H1 (cell line): ENCODE results near the gene STAMBPL1. TPM values are rescaled to one million over a fixed set of nuclear protein-coding genes. Genes with fewer than 3 reads are reported as not detected.

Experiments
- CTCF ChIA-PET: fragments of 300-600 bp; sonication (Branson Sonifier 250); formaldehyde crosslinking; loops from one replicate; lab custom pipeline; 2021; ENCODE audit not compliant: partially characterized antibody; lab: Charles Lee
- POLR2A ChIA-PET: fragments of 300-600 bp; sonication (Branson Sonifier 250); formaldehyde crosslinking; loops from one replicate; lab custom pipeline; 2021; ENCODE audit warnings: inconsistent platforms; ENCODE audit not compliant: partially characterized antibody; lab: Charles Lee
- DNase-seq, 2 experiments: peaks; one replicate each; pipeline versions ENCODE4 v3.0.0 to v3.0.0-alpha.2; 2010 to 2022; ENCODE audit warnings: low spot score in 2 of 2, low read depth in 1 of 2, mixed read lengths in 1 of 2
- FAIRE-seq: peaks from 2 replicates; lab custom pipeline; 2011; peaks lifted over from hg19 to GRCh38; lab: Jason Lieb, UNC
- H2AFZ ChIP-seq: 2 replicates; pipeline ENCODE4 v1.8.1; 2012; ENCODE audit warnings: low read length, inconsistent platforms
- H2AK5ac ChIP-seq: 2 replicates; pipeline ENCODE4 v1.6.1; 2013; ENCODE audit warnings: low read depth, low read length
- H2BK120ac ChIP-seq: replicated peaks from 2 replicates; pipeline ENCODE3; 2013; ENCODE audit warnings: low read depth, low read length, inconsistent platforms
- H2BK12ac ChIP-seq: 2 replicates; pipeline ENCODE4 v1.6.1; 2013; ENCODE audit warnings: low read depth, low read length
- H2BK15ac ChIP-seq: 2 replicates; pipeline ENCODE4 v1.6.1; 2013; ENCODE audit warnings: low read length
- H2BK20ac ChIP-seq: 2 replicates; pipeline ENCODE4 v1.6.1; 2013; ENCODE audit warnings: low read length
- H2BK5ac ChIP-seq: 2 replicates; pipeline ENCODE4 v1.6.1; 2013; ENCODE audit warnings: low read depth, low read length
- H3K14ac ChIP-seq: 2 replicates; pipeline ENCODE4 v1.6.1; 2013; ENCODE audit warnings: inconsistent platforms; ENCODE audit not compliant: insufficient read length
- H3K18ac ChIP-seq: 2 replicates; pipeline ENCODE4 v1.6.1; 2013; ENCODE audit warnings: low read length; ENCODE audit errors: extremely low read depth
- H3K23ac ChIP-seq: 2 replicates; pipeline ENCODE4 v1.6.1; 2013; ENCODE audit warnings: inconsistent platforms; ENCODE audit not compliant: insufficient read length
- H3K23me2 ChIP-seq: 2 replicates; pipeline ENCODE4 v1.6.1; 2013; ENCODE audit warnings: low read depth, low read length
- H3K27ac ChIP-seq: 2 replicates; pipeline ENCODE4 v1.6.1; 2011; ENCODE audit warnings: low read depth, low read length, inconsistent platforms
- H3K27me3 ChIP-seq, 4 experiments: replicated peaks in 1 of 4; 1 replicate in 1 of 4; 2 replicates in 3 of 4; pipeline versions ENCODE4 v1.6.1 to v1.8.1; 2011 to 2013; ENCODE audit warnings: low read length in 3 of 4, mild to moderate bottlenecking in 3 of 4, inconsistent platforms in 2 of 4, mixed read lengths in 2 of 4, moderate library complexity in 1 of 4; ENCODE audit not compliant: control insufficient read depth in 3 of 4, insufficient read depth in 3 of 4; ENCODE audit errors: extremely low read depth in 1 of 4
- H3K36me3 ChIP-seq, 4 experiments: 2 replicates each; pipeline versions ENCODE4 v1.6.1 to v1.8.1; 2011 to 2013; ENCODE audit warnings: mild to moderate bottlenecking in 4 of 4, low read length in 3 of 4, moderate library complexity in 2 of 4, control low read depth in 1 of 4, inconsistent platforms in 1 of 4; ENCODE audit not compliant: insufficient read depth in 4 of 4, control insufficient read depth in 2 of 4
- H3K4ac ChIP-seq: replicated peaks from 2 replicates; pipeline ENCODE3; 2013; ENCODE audit warnings: low read length, low read depth, mixed read lengths, inconsistent platforms; ENCODE audit not compliant: insufficient read length
- H3K4me1 ChIP-seq, 4 experiments: replicated peaks in 1 of 4; 1 replicate in 1 of 4; 2 replicates in 3 of 4; pipeline versions ENCODE4 v1.6.1 to v1.8.1; 2011 to 2013; ENCODE audit warnings: low read length in 3 of 4, inconsistent platforms in 2 of 4, mixed read lengths in 1 of 4; ENCODE audit not compliant: insufficient read depth in 4 of 4, control insufficient read depth in 3 of 4
- H3K4me2 ChIP-seq, 2 experiments: 2 replicates each; pipeline versions ENCODE4 v1.6.1 to v1.8.1; 2011 to 2013; ENCODE audit warnings: low read depth in 2 of 2, low read length in 2 of 2, control low read depth in 1 of 2, inconsistent platforms in 1 of 2, mild to moderate bottlenecking in 1 of 2; ENCODE audit not compliant: insufficient read depth in 1 of 2
- H3K4me3 ChIP-seq, 4 experiments: fragments of 200-600, 300-600 bp in 1 of 4; sonication (generic), shearing (Covaris generic), sonication (Bioruptor Twin) in 1 of 4; 2 replicates each; pipeline versions ENCODE4 v1.5.1 to v1.8.1; 2011 to 2016; ENCODE audit warnings: low read length in 4 of 4, low read depth in 3 of 4, control low read depth in 2 of 4, inconsistent platforms in 2 of 4, mild to moderate bottlenecking in 2 of 4, mixed read lengths in 1 of 4, moderate library complexity in 1 of 4; ENCODE audit not compliant: insufficient read depth in 2 of 4; ENCODE audit errors: extremely low read depth in 1 of 4
- H3K56ac ChIP-seq: replicated peaks from 2 replicates; pipeline ENCODE3; 2013; ENCODE audit warnings: low read depth, mild to moderate bottlenecking, mixed read lengths, low read length, inconsistent platforms; ENCODE audit not compliant: insufficient read length
- H3K79me1 ChIP-seq: 2 replicates; pipeline ENCODE4 v1.6.1; 2013; ENCODE audit warnings: low read depth, low read length, control low read depth
- H3K79me2 ChIP-seq, 2 experiments: 2 replicates each; pipeline versions ENCODE4 v1.6.1 to v1.8.1; 2012 to 2013; ENCODE audit warnings: low read length in 2 of 2, mild to moderate bottlenecking in 2 of 2, inconsistent platforms in 1 of 2; ENCODE audit not compliant: insufficient read depth in 2 of 2, control insufficient read depth in 1 of 2
- H3K9ac ChIP-seq, 4 experiments: replicated peaks in 1 of 4; 1 replicate in 1 of 4; 2 replicates in 3 of 4; pipeline versions ENCODE4 v1.6.1 to v1.8.1; 2011 to 2013; ENCODE audit warnings: low read depth in 3 of 4, low read length in 3 of 4, control low read depth in 2 of 4, mild to moderate bottlenecking in 2 of 4, moderate library complexity in 2 of 4, inconsistent platforms in 1 of 4; ENCODE audit errors: extremely low read depth in 1 of 4
- H3K9me3 ChIP-seq, 2 experiments: 2 replicates each; pipeline versions ENCODE4 v1.6.1 to v1.8.1; 2012 to 2013; ENCODE audit warnings: mild to moderate bottlenecking in 2 of 2, moderate library complexity in 2 of 2, control low read depth in 1 of 2, inconsistent platforms in 1 of 2, low read depth in 1 of 2, low read length in 1 of 2, mixed read lengths in 1 of 2; ENCODE audit not compliant: insufficient read depth in 2 of 2
- H4K20me1 ChIP-seq, 2 experiments: replicated peaks in 1 of 2; 2 replicates each; pipeline versions ENCODE3 to v1.8.1; 2011 to 2013; ENCODE audit warnings: inconsistent platforms in 2 of 2, low read length in 2 of 2, mild to moderate bottlenecking in 1 of 2; ENCODE audit not compliant: insufficient read depth in 2 of 2, control insufficient read depth in 1 of 2
- H4K5ac ChIP-seq: 2 replicates; pipeline ENCODE4 v1.6.1; 2013; ENCODE audit warnings: low read length, low read depth, mixed read lengths, inconsistent platforms; ENCODE audit not compliant: insufficient read length
- H4K8ac ChIP-seq: 2 replicates; pipeline ENCODE4 v1.8.0; 2013; ENCODE audit warnings: mild to moderate bottlenecking, moderate library complexity, low read length, inconsistent platforms; ENCODE audit not compliant: insufficient read depth; ENCODE audit errors: extremely low read depth
- H4K91ac ChIP-seq: replicated peaks from 2 replicates; pipeline ENCODE3; 2013; ENCODE audit warnings: low read length, mixed read lengths, inconsistent platforms; ENCODE audit not compliant: insufficient read length
- BCL11A ChIP-seq, 2 experiments: IDR thresholded peaks; one replicate each; pipeline ENCODE4 v1.6.1; 2011; ENCODE audit warnings: low read depth in 2 of 2, low read length in 2 of 2, mild to moderate bottlenecking in 2 of 2
- CBX8 ChIP-seq: fragments of 300-800, 300-1000 bp; sonication (generic); IDR thresholded peaks from 2 replicates; pipeline ENCODE4 v1.7.1; 2016; ENCODE audit warnings: low read depth, low read length, borderline replicate concordance
- EP300 ChIP-seq, 2 experiments: IDR thresholded peaks; 1 replicate in 1 of 2; 2 replicates in 1 of 2; pipeline ENCODE4 v1.6.1; 2011 to 2012; ENCODE audit warnings: low read depth in 2 of 2, low read length in 2 of 2, mild to moderate bottlenecking in 2 of 2, borderline replicate concordance in 1 of 2, inconsistent platforms in 1 of 2, moderate library complexity in 1 of 2
- KDM1A ChIP-seq: fragments of 200-600, 300-600 bp; sonication (generic); IDR thresholded peaks from 2 replicates; pipeline ENCODE4 v1.7.1; 2016; ENCODE audit warnings: mild to moderate bottlenecking, low read length, borderline replicate concordance
- KDM5A ChIP-seq: fragments of 200-600 bp; IDR thresholded peaks from 2 replicates; pipeline ENCODE4 v1.7.1; 2012; ENCODE audit warnings: mild to moderate bottlenecking, low read length, inconsistent platforms, mixed read lengths
- MAFK ChIP-seq: IDR thresholded peaks from 2 replicates; pipeline ENCODE4 v1.6.1; 2012; ENCODE audit warnings: low read depth, mild to moderate bottlenecking, improper control_type of control experiment, low read length
- SAP30 ChIP-seq: fragments of 300-600 bp; sonication (generic); IDR thresholded peaks from 2 replicates; pipeline ENCODE4 v1.7.1; 2012; ENCODE audit warnings: low read length, moderate library complexity, mild to moderate bottlenecking, inconsistent platforms; ENCODE audit not compliant: insufficient read depth, insufficient replicate concordance
- SP2 ChIP-seq: IDR thresholded peaks from 2 replicates; pipeline ENCODE4 v1.6.1; 2012; ENCODE audit warnings: mild to moderate bottlenecking, low read length, inconsistent platforms
- SRF ChIP-seq: IDR thresholded peaks from 2 replicates; pipeline ENCODE4 v1.6.1; 2011; ENCODE audit warnings: mild to moderate bottlenecking, low read depth, low read length, moderate library complexity
- TAF7 ChIP-seq: optimal IDR thresholded peaks from 2 replicates; pipeline ENCODE3; 2011; ENCODE audit warnings: low read depth, mild to moderate bottlenecking, inconsistent platforms, low read length, moderate library complexity, borderline replicate concordance
- TBP ChIP-seq: IDR thresholded peaks from 2 replicates; pipeline ENCODE4 v1.6.1; 2011; ENCODE audit warnings: low read depth, low read length, improper control_type of control experiment
- WGBS, 2 experiments: shearing (Covaris generic) in 1 of 2; methylation state at CpG; one replicate each; pipeline versions ENCODE4 v1.1.6 to v1.1.7; 2013 to 2015; ENCODE audit warnings: low lambda C conversion rate in 2 of 2, mixed read lengths in 2 of 2, inconsistent platforms in 1 of 2, low coverage in 1 of 2, missing lambda C conversion rate in 1 of 2; ENCODE audit not compliant: insufficient replicate concordance in 2 of 2, insufficient coverage in 1 of 2, insufficient read length in 1 of 2; ENCODE audit errors: extremely low coverage in 1 of 2, missing lambda C conversion rate in 1 of 2; 5-methylcytosine and 5-hydroxymethylcytosine counted together
- polyA plus RNA-seq, 7 experiments: library from polyadenylated mRNA; depleted of rRNA in 3 of 7; stranded (reverse) in 5 of 7; unstranded in 2 of 7; fragments of >200 nt in 5 of 7; fragments of 200-250 nt in 2 of 7; gene quantifications; 1 replicate in 5 of 7; 2 replicates in 1 of 7; 4 replicates in 1 of 7; pipeline versions ENCODE4 v1.2.1 to v1.2.3, GENCODE V29; 2011 to 2013; ENCODE audit warnings: missing spikeins in 2 of 7, mixed read lengths in 2 of 7
- total RNA-seq: library from RNA; stranded (reverse); fragmentation: NEBNext Ultra II Directional; extraction: Animal tissue kit (Norgen Biotek cat#: 25700); gene quantifications from 2 replicates; pipeline ENCODE4 v1.2.1, GENCODE V29; 2021
- TF ChIP-seq, protein P1 (sequence below), 3 experiments: IDR thresholded peaks; 1 replicate in 2 of 3; 2 replicates in 1 of 3; pipeline versions ENCODE4 v1.5.1 to v1.6.1; 2011; ENCODE audit warnings: low read length in 3 of 3, mild to moderate bottlenecking in 3 of 3, inconsistent platforms in 2 of 3, low read depth in 1 of 3, moderate library complexity in 1 of 3; ENCODE audit not compliant: insufficient read depth in 1 of 3; ENCODE audit errors: control extremely low read depth in 1 of 3

STAMBPL1 gene
- total and polyA plus RNA-seq, 2 of the 8 experiments (the other 6 are each of a cell fraction or from before 2014, with no cell fraction given) = 5.5 TPM

- Histone ChIP-seq H3K79me1 (no peaks in the 10 kb centered on the region), H3K4ac (no peak overlapping the region), H3K27me3 (no peaks in the 10 kb centered on the region), H3K56ac (no peak overlapping the region), H3K27ac (no peak overlapping the region), H4K5ac (no peak overlapping the region), H3K4me3 (no peak overlapping the region), H3K9ac (no peak overlapping the region), H3K4me2 (no peak overlapping the region), H3K23ac (no peak overlapping the region), H2BK5ac (no peak overlapping the region), H2BK15ac (no peak overlapping the region), H3K14ac (no peak overlapping the region), H2AFZ (no peak overlapping the region), H2AK5ac (no peak overlapping the region), H4K20me1 (no peaks in the 10 kb centered on the region), H3K9me3 (no peaks in the 10 kb centered on the region), H3K79me2 (no peaks in the 10 kb centered on the region), H4K8ac (no peak overlapping the region), H2BK12ac (no peak overlapping the region), H3K23me2 (no peaks in the 10 kb centered on the region), H3K36me3 (no peaks in the 10 kb centered on the region), H4K91ac (no peak overlapping the region), H3K18ac (no peak overlapping the region), H2BK20ac (no peak overlapping the region), H3K4me1 (peaks cover 0 to 7% (median 0%) of the 10 kb centered on the region in 4 experiments; a peak in 1 of 7 replicates), H2BK120ac (no peak overlapping the region)
- 88% methylated on average over 2 of the region's 2 CpGs; no CpG with 5 or more reads in 1 of the 2 experiments for WGBS, 2 experiments
- POLR2A ChIA-PET = no interaction called here
- FAIRE-seq (no peak), DNase-seq (no peak)
- CTCF ChIA-PET = interaction anchor here (0.8 to 2.7 kb wide), 7 partner anchors 9 to 609 kb away, joined by 3 to 8 read pairs (median 4); no protein-coding TSS in a partner anchor
- TF ChIP-seq SAP30 = no peak
- TF ChIP-seq SRF = no peak
- TF ChIP-seq BCL11A (IDR thresholded peaks at IDR 0.05; ENCODE audit: low read depth in 2 of 2, low read length in 2 of 2) = no peak
- TF ChIP-seq CBX8 = no peak
- no peak for TF ChIP-seq TAF7
- no peak for TF ChIP-seq KDM1A
- no peak for TF ChIP-seq TBP
- no peak for TF ChIP-seq KDM5A
- TF ChIP-seq MAFK = no peak
- TF ChIP-seq EP300 (IDR thresholded peaks at IDR 0.05; ENCODE audit: borderline replicate concordance in 1 of 2, low read depth in 2 of 2, low read length in 2 of 2) = no peak
- TF ChIP-seq, protein P1, sequence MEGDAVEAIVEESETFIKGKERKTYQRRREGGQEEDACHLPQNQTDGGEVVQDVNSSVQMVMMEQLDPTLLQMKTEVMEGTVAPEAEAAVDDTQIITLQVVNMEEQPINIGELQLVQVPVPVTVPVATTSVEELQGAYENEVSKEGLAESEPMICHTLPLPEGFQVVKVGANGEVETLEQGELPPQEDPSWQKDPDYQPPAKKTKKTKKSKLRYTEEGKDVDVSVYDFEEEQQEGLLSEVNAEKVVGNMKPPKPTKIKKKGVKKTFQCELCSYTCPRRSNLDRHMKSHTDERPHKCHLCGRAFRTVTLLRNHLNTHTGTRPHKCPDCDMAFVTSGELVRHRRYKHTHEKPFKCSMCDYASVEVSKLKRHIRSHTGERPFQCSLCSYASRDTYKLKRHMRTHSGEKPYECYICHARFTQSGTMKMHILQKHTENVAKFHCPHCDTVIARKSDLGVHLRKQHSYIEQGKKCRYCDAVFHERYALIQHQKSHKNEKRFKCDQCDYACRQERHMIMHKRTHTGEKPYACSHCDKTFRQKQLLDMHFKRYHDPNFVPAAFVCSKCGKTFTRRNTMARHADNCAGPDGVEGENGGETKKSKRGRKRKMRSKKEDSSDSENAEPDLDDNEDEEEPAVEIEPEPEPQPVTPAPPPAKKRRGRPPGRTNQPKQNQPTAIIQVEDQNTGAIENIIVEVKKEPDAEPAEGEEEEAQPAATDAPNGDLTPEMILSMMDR (IDR thresholded peaks at IDR 0.05; ENCODE audit: control extremely low read depth in 1 of 3, insufficient read depth in 1 of 3, low read depth in 1 of 3, low read length in 3 of 3) = no peak
- no peak for TF ChIP-seq SP2
Observed at GRCh38 chr10:88949051-88949450, 69.0 kb downstream of the STAMBPL1 start.
